Measurements from ENCODE around the gene MTMR3.
"Not testable (repeated sequence)": the region's sequence is repeated elsewhere in the genome, so short reads cannot be mapped to it uniquely, and the experiment has no call there.

The MTMR3 gene

GRCh38 chr22:29883045-29883774, at the start of gene MTMR3:
Gene MTMR3, plus strand, starts transcription at chr22:29883174. Its CDS starts 87,886 bp downstream, at chr22:29971060.
- DNase-seq, result peak; percentile 62

- DNase-seq, result no peak
These were observed 49.5 kb upstream of the MTMR3 start for GRCh38 chr22:29833392-29833965.

- DNase-seq, result no peak
These were observed 48.9 kb upstream of the MTMR3 start for GRCh38 chr22:29834046-29834445.

GRCh38 chr22:29836791-29837370, 46.1 kb upstream of the MTMR3 start:
- DNase-seq, result not testable (repeated sequence)

GRCh38 chr22:29837741-29838598, 45.0 kb upstream of the MTMR3 start, which contains the start of gene ASCC2:
Gene ASCC2, minus strand, starts transcription at chr22:29838274. Its CDS starts 5,949 bp downstream, at chr22:29832325.
- peak; percentile 90 for DNase-seq

- no peak for DNase-seq
These were observed 44.4 kb upstream of the MTMR3 start for GRCh38 chr22:29838599-29838956.

GRCh38 chr22:29839039-29839438, 43.9 kb upstream of the MTMR3 start:
- no peak for DNase-seq

- DNase-seq, result no peak
These were observed 42.5 kb upstream of the MTMR3 start for GRCh38 chr22:29840498-29840897.

- no peak for DNase-seq
These were observed 40.8 kb upstream of the MTMR3 start for GRCh38 chr22:29842172-29842571.

GRCh38 chr22:29842740-29843139, 40.2 kb upstream of the MTMR3 start:
- DNase-seq, result no peak

- no peak for DNase-seq
These were observed 36.7 kb upstream of the MTMR3 start for GRCh38 chr22:29846290-29846689.

GRCh38 chr22:29848111-29848510, 34.9 kb upstream of the MTMR3 start:
- DNase-seq, result no peak

- DNase-seq, result no peak
These were observed 28.5 kb upstream of the MTMR3 start for GRCh38 chr22:29854432-29854831.

GRCh38 chr22:29855611-29856181, 27.3 kb upstream of the MTMR3 start:
- no peak for DNase-seq

GRCh38 chr22:29856496-29856895, 26.5 kb upstream of the MTMR3 start:
- DNase-seq, result no peak

GRCh38 chr22:29859030-29859429, 23.9 kb upstream of the MTMR3 start:
- DNase-seq, result not testable (repeated sequence)

GRCh38 chr22:29860006-29860766, 22.8 kb upstream of the MTMR3 start:
- DNase-seq, result no peak

GRCh38 chr22:29861672-29862297, 21.2 kb upstream of the MTMR3 start:
- no peak for DNase-seq

GRCh38 chr22:29865572-29865971, 17.4 kb upstream of the MTMR3 start:
- DNase-seq, result not testable (repeated sequence)

GRCh38 chr22:29867260-29867659, 15.7 kb upstream of the MTMR3 start:
- no peak for DNase-seq

GRCh38 chr22:29867851-29868250, 15.1 kb upstream of the MTMR3 start:
- no peak for DNase-seq

- no peak for DNase-seq
These were observed 12.4 kb upstream of the MTMR3 start for GRCh38 chr22:29870574-29870973.

Data from NCI-H2227 treated with DMSO at 0.1 percent for 48 hours (cell line).